Articular chondrocyte of knee joint (primary cell): Measurements from ENCODE around the gene LLGL2. TPM values are rescaled to one million over a fixed set of nuclear protein-coding genes. Genes with fewer than 3 reads are reported as not detected.

Experiments
- total RNA-seq: library from RNA; depleted of rRNA; stranded (reverse); fragments of >200 nt; gene quantifications from 2 replicates; pipeline ENCODE4 v1.2.3, GENCODE V29; 2012

Gene LLGL2, protein sequence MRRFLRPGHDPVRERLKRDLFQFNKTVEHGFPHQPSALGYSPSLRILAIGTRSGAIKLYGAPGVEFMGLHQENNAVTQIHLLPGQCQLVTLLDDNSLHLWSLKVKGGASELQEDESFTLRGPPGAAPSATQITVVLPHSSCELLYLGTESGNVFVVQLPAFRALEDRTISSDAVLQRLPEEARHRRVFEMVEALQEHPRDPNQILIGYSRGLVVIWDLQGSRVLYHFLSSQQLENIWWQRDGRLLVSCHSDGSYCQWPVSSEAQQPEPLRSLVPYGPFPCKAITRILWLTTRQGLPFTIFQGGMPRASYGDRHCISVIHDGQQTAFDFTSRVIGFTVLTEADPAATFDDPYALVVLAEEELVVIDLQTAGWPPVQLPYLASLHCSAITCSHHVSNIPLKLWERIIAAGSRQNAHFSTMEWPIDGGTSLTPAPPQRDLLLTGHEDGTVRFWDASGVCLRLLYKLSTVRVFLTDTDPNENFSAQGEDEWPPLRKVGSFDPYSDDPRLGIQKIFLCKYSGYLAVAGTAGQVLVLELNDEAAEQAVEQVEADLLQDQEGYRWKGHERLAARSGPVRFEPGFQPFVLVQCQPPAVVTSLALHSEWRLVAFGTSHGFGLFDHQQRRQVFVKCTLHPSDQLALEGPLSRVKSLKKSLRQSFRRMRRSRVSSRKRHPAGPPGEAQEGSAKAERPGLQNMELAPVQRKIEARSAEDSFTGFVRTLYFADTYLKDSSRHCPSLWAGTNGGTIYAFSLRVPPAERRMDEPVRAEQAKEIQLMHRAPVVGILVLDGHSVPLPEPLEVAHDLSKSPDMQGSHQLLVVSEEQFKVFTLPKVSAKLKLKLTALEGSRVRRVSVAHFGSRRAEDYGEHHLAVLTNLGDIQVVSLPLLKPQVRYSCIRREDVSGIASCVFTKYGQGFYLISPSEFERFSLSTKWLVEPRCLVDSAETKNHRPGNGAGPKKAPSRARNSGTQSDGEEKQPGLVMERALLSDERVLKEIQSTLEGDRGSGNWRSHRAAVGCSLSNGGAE
- 0.13 and 0.32 TPM in 2 replicates for total RNA-seq

DNA sequence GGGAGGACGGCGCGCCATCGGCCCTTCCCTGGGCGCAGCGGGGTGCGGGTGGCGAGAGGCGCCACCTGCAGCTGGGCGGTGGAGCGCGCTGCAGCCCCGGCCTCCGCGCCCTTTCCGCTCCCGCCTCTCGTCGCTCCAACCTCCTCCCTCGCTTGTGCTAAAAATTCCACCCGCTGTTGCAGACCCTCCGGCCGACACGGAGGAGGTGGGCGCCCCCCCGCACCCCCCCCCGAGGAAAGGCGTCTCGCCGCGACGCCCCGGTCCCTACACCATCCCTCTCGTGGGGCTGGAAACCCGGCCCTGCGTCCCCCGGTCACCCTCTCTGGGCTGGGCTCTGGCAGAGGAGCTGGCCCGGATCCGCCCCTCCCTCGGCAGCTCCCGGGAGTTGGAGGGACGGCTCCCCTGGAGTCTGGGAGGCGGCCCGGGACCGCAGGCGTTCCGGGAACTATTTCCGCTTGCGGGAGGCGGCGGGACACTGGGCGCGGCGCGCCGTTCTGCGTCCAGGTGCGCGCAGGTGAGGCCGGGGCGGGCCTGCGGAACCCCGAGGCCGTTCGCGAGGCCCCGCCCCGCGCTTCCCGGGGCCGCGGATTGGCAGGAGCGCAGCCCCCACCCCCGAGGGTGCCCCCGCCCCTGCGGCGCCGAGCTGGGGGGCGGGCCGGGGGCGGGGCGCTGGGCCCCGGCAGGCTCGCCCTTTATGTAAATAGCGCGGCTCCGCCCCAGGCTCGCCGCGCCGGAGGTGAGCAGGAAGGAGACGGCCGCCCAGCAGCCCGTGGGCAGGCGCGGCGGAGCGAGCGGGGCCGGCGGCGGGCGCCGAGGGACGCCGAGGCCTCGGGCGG, at the start of gene LLGL2:
LLGL2 (plus strand) TSS at position 728 of the 836 bp plus-strand sequence. CDS start 17,730 bp downstream, outside the sequence.

DNA sequence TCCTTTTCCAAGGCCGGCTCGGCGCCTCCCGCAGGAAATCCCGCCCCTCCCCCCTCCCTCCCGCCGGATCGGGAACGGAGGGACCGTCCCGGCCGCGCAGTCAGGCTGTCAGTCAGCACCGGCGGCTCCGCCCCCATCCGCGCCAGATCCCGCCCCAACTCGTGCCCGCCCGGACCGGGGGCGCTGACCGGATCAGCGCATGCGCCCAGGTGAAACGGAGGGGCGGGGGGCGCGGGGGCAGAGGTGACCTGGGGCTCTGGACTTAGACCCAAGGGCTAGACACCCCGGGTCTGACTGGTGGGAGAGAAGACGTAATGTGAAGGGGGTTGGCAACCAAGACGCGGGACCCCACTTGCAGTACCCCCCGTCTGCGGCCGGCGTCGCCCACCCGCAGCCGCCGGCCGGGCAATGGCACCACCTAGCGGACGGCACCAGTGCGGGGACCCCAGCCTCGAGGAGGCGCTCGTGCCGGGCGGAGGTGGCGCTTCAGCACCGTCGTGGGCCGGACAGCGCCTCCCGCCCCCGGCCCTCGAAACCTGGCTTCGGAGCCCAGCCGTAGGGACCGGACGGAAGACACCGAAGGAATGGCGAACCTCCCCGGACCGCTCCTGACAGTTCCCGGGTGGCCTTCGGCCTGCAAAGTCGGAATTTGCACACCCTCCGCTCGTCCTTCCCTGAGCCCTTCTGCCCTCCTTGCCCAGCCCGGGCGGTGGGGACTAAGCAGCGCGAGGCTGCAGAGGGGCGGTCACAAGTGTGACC, 9.8 kb upstream of the LLGL2 start, which contains the start of gene CASKIN2:
CASKIN2 (minus strand) TSS at position 42 of the 759 bp plus-strand sequence. CDS start 1,733 bp downstream, outside the sequence.

DNA sequence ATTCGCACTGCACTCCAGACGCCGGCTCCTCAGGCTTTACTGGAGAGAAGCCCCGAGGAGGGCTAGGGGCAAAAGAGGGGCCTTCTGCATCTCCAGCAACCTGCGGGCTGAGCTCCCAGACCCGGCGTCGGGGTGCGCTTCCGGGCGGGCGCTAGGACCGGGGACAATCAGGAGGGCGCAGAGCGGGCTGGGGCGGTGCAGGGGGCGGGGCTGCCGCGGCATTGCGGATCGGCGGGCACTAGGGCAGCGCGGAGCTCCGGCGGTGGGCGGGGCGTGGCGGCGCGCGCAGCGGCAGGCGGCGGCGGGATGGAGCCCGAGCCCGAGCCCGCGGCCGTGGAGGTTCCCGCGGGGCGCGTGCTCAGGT, 9.3 kb upstream of the LLGL2 start, which contains the start of gene TSEN54:
TSEN54 (plus strand) TSS at position 274 of the 364 bp plus-strand sequence; CDS start at position 307, 33 bp downstream.

GRCh38 chr17:75587675-75588595, 62.4 kb downstream of the LLGL2 start, which contains the start of gene MYO15B:
MYO15B (plus strand) TSS chr17:75587800; CDS start chr17:75588058, 258 bp downstream.

Other genes starting within 250 kb of the LLGL2 start
- 3.5 and 5.0 TPM in 2 replicates for gene SLC25A19, start 236.3 kb upstream of the LLGL2 start, total RNA-seq
- gene GRB2, start 120.0 kb upstream of the LLGL2 start, total RNA-seq = 66.6 and 73.7 TPM in 2 replicates
- gene TMEM94, start 69.1 kb upstream of the LLGL2 start, total RNA-seq = 30.7 and 33.5 TPM in 2 replicates
- gene CASKIN2, start 10.2 kb upstream of the LLGL2 start, total RNA-seq = 9.1 and 9.6 TPM in 2 replicates
- gene TSEN54, start 9.2 kb upstream of the LLGL2 start, total RNA-seq = 6.8 and 7.3 TPM in 2 replicates
- 4.2 and 5.6 TPM in 2 replicates for gene MYO15B, start 62.1 kb downstream of the LLGL2 start, total RNA-seq
- 0.22 TPM in 1 of 2 replicates, not detected in the other for gene SMIM5, start 107.7 kb downstream of the LLGL2 start, total RNA-seq
- gene RECQL5, start 141.5 kb downstream of the LLGL2 start, total RNA-seq = 17.0 and 18.7 TPM in 2 replicates
- gene SAP30BP, start 141.6 kb downstream of the LLGL2 start, total RNA-seq = 58.1 and 63.9 TPM in 2 replicates
- gene ITGB4, start 195.8 kb downstream of the LLGL2 start, total RNA-seq = 0.39 and 0.54 TPM in 2 replicates
- 28.8 and 34.8 TPM in 2 replicates for gene GALK1, start 239.5 kb downstream of the LLGL2 start, total RNA-seq